ENCODE measurements around the gene FAM171A1.
"Not testable (repeated sequence)": the region's sequence is repeated elsewhere in the genome, so short reads cannot be mapped to it uniquely, and the experiment has no call there.

The FAM171A1 gene

GRCh38 chr10:15305634-15306033 lies 65.5 kb downstream of the FAM171A1 start:
- TF ChIP-seq CTCF (conservative IDR thresholded peaks at IDR 0.05) (no peak), ZFX (IDR thresholded peaks at IDR 0.05) (no peak)

GRCh38 chr10:15305161-15305560 lies 65.9 kb downstream of the FAM171A1 start:
- H3K27ac ChIP-seq = no peak overlapping the region
- TF ChIP-seq ZFX (IDR thresholded peaks at IDR 0.05) (no peak), CTCF (conservative IDR thresholded peaks at IDR 0.05) (no peak)

More at GRCh38 chr10:15305634-15306033, 65.5 kb downstream of the FAM171A1 start:
- H3K27ac ChIP-seq = no peak overlapping the region

GRCh38 chr10:15302188-15302956 lies 68.7 kb downstream of the FAM171A1 start:
- not testable (repeated sequence) for H3K27ac ChIP-seq

- TF ChIP-seq CTCF (conservative IDR thresholded peaks at IDR 0.05) = no peak
- TF ChIP-seq ZFX (IDR thresholded peaks at IDR 0.05) = no peak
- H3K27ac ChIP-seq = no peak overlapping the region
Measured at GRCh38 chr10:15300697-15301096, 70.4 kb downstream of the FAM171A1 start.

- TF ChIP-seq CTCF (conservative IDR thresholded peaks at IDR 0.05) = no peak
- no peak for TF ChIP-seq ZFX (IDR thresholded peaks at IDR 0.05)
- no peak overlapping the region for H3K27ac ChIP-seq
Measured at GRCh38 chr10:15300145-15300544, 70.9 kb downstream of the FAM171A1 start.

- H3K27ac ChIP-seq = no peak overlapping the region
- TF ChIP-seq CTCF (conservative IDR thresholded peaks at IDR 0.05) (no peak), ZFX (IDR thresholded peaks at IDR 0.05) (no peak)
Measured at GRCh38 chr10:15296701-15297100, 74.4 kb downstream of the FAM171A1 start.

- H3K27ac ChIP-seq = no peak overlapping the region
- no peak for TF ChIP-seq CTCF (conservative IDR thresholded peaks at IDR 0.05)
Measured at GRCh38 chr10:15295537-15296325, 75.4 kb downstream of the FAM171A1 start.

Measured in C4-2B (cell line).